SK-N-SH (cell line): Measurements from ENCODE around the gene FBH1.

Experiments
- CTCF ChIP-seq: fragments of 200-600 bp; sonication (generic); IDR thresholded peaks from 2 replicates; pipeline ENCODE4 v1.6.1; 2017; ENCODE audit warnings: antibody characterized with exemption, mild to moderate bottlenecking, moderate library complexity
- GABPA ChIP-seq: IDR thresholded peaks from 2 replicates; pipeline ENCODE4 v1.4.0; 2012; ENCODE audit warnings: low read depth, mild to moderate bottlenecking
- RAD21 ChIP-seq: IDR thresholded peaks from 2 replicates; pipeline ENCODE4 v1.6.1; 2012; ENCODE audit warnings: mild to moderate bottlenecking, low read length
- REST ChIP-seq: IDR thresholded peaks from 2 replicates; pipeline ENCODE4 v1.6.1; 2012; ENCODE audit warnings: mild to moderate bottlenecking, low read depth, low read length, moderate library complexity
- SMC3 ChIP-seq: IDR thresholded peaks from 2 replicates; pipeline ENCODE4 v1.6.1; 2012; ENCODE audit warnings: low read depth, low read length, improper control_type of control experiment

GRCh38 chr10:5889624-5890451 is at the start of gene FBH1, which contains the start of gene ANKRD16:
- TF ChIP-seq SMC3 (no peak), CTCF (no peak), RAD21 (no peak), REST (no peak), GABPA (peak; percentile 93)
